Pancreas (tissue), 10 donors: ENCODE results near the gene PTPN14. TPM values are rescaled to one million over a fixed set of nuclear protein-coding genes. Genes with fewer than 3 reads are reported as not detected.

Experiments used
- ATAC-seq, 4 donors: fragments of 200-7000 bp; cut with Tn5 transposase; one replicate each; pipeline versions ENCODE4 v1.8.0 to v1.9.1; 2020; ENCODE audit warnings: mild to moderate bottlenecking in 4 of 4, moderate library complexity in 4 of 4
- DNase-seq, 6 donors: peaks; one replicate each; pipeline ENCODE4 v3.0.0-alpha.2; 2020
- FAIRE-seq: peaks from 2 replicates; lab custom pipeline; 2012; peaks lifted over from hg19 to GRCh38; lab: Jason Lieb, UNC
- H3K27ac ChIP-seq, 4 donors: fragments of 200-600 bp; sonication (generic); 1 replicate in 3 of 4; 2 replicates in 1 of 4; pipeline versions ENCODE4 v1.5.0 to v1.8.0; 2020
- H3K27me3 ChIP-seq, 4 donors: fragments of 200-600 bp; one replicate each; pipeline ENCODE4 v1.8.0; 2021
- H3K36me3 ChIP-seq, 3 donors: fragments of 200-600 bp; sonication (generic) in 1 of 3; one replicate each; pipeline versions ENCODE4 v1.5.0 to v1.8.0; 2020 to 2021
- H3K4me1 ChIP-seq, 3 donors: fragments of 200-600 bp; one replicate each; pipeline ENCODE4 v1.8.0; 2021
- H3K4me3 ChIP-seq, 4 donors: fragments of 200-600 bp; sonication (generic) in 2 of 4; one replicate each; pipeline versions ENCODE4 v1.5.0 to v1.8.0; 2020 to 2021
- H3K9me3 ChIP-seq, 4 donors: fragments of 200-600 bp; one replicate each; pipeline ENCODE4 v1.8.0; 2021
- WGBS, 2 donors: extraction: QIAGEN DNeasy Blood & Tissue Kit; methylation state at CpG; one replicate each; pipeline ENCODE4 v1.1.7; 2013; 5-methylcytosine and 5-hydroxymethylcytosine counted together
- intact Hi-C, 3 donors: fragments of 100-400 bp; cut with DNase I; formaldehyde crosslinking; loops; one replicate each; pipeline versions ENCODE4 v1.11.1 to v1.14.2; 2022
- polyA plus RNA-seq, 2 donors: library from polyadenylated mRNA; stranded (reverse); fragments of 200-250 nt; gene quantifications; one replicate each; pipeline ENCODE4 v1.2.3, GENCODE V29; 2013
- total RNA-seq, 6 donors: library from RNA; stranded (reverse); fragmentation: NEBNext Ultra II Directional in 4 of 6; extraction: Animal tissue kit (Norgen Biotek cat#: 25700) in 4 of 6; gene quantifications; one replicate each; pipeline versions ENCODE4 v1.2.1 to v1.2.4, GENCODE V29; 2021 to 2023
- TF ChIP-seq, protein P1 (sequence below), 4 donors: fragments of 200-600 bp; sonication (generic) in 3 of 4; IDR thresholded peaks; one replicate each; pipeline versions ENCODE4 v1.5.0 to v1.8.0; 2021; ENCODE audit warnings: antibody characterized with exemption in 4 of 4
- donor health status: healthy with polysubstance abuse.
- donor health status: DM: no; HTN: no; CAD: no; lungs with moderate emphysema.
- donor health status: DM: no; HTN: no; CAD: no.
- donor health status: control.
- donor health status: control.
- donor health status: Bipolar disorder and iron deficiency.
- donor health status: DM: yes; HTN: yes; CAD: no.
- donor health status: DM: no; HTN: no; CAD: no.
- donor health status: DM: no; HTN: no; CAD: no.
- donor health status: DM: yes; HTN: yes; CAD: no.

PTPN14 gene
- total and polyA plus RNA-seq, 8 donors: 1.9 to 17.5 (median 11.5) TPM

DNA sequence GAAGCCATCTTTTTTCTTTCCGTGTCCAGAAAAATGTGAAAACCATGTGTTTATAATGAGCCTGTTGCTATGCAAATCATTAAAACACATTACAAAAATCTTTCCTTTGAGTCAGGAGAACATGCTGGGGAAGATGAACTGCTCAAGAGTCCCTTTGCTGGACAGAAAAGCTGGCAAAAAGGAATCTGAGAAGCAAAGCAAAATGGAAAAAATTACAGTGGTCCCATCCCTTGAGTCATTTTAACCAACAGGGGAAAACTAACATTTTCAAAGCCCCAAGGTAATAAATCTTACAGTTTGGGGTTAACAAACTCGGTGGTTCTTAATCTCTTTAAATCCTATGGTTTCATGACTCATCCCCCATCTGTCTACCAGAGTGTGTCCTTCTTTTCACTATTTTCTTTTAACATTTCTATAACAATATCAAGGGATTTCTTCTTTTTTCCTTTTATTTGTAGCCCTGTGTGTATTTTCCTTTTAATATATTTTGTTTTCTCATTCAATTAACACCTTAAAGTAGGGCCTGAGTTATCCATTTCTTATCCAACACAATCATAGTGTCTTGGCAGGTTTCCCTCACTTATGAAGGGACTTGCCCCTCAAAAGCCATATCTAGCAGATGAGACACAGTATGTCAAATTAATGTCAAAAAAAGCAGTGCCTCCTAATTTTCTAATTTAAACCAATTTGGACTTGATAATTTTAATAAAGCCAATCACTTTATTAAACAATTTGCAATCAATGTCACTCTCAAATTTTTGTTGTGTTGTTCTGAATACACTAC lies 105.4 kb downstream of the PTPN14 start:
- WGBS, 2 donors: 72 to 78% methylated on average over 2 of the region's 2 CpGs
- DNase-seq: no peak

DNA sequence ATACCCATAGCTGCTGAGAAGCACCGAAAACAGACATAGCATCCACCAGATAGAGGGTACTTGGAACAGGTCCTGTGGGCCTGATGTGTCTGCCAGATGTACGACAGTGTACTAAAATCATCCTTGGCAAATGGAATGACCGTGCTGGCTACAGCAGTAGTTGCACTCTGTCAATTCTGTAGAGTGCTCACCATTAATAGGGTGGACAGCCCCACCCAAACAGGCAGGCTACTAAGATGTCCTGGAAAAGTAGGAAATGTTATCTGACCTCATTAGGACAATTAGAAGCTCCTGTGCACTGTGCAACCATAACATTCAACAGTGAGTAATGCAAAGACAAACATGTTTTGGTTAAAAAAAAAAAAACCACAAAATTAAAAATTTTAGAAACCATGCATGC lies 106.2 kb downstream of the PTPN14 start:
- FAIRE-seq: no peak
- Histone ChIP-seq H3K4me3 (no peak overlapping the region), H3K27me3 (no peaks in the 10 kb centered on the region), H3K36me3 (no peaks in the 10 kb centered on the region), H3K4me1 (peaks cover 8 to 24% (median 18%) of the 10 kb centered on the region in 3 donors), H3K9me3 (no peaks in the 10 kb centered on the region), H3K27ac (no peak overlapping the region)
- 88 to 96% methylated on average over 3 of the region's 3 CpGs for WGBS, 2 donors
- TF ChIP-seq, protein P1, sequence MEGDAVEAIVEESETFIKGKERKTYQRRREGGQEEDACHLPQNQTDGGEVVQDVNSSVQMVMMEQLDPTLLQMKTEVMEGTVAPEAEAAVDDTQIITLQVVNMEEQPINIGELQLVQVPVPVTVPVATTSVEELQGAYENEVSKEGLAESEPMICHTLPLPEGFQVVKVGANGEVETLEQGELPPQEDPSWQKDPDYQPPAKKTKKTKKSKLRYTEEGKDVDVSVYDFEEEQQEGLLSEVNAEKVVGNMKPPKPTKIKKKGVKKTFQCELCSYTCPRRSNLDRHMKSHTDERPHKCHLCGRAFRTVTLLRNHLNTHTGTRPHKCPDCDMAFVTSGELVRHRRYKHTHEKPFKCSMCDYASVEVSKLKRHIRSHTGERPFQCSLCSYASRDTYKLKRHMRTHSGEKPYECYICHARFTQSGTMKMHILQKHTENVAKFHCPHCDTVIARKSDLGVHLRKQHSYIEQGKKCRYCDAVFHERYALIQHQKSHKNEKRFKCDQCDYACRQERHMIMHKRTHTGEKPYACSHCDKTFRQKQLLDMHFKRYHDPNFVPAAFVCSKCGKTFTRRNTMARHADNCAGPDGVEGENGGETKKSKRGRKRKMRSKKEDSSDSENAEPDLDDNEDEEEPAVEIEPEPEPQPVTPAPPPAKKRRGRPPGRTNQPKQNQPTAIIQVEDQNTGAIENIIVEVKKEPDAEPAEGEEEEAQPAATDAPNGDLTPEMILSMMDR (IDR thresholded peaks at IDR 0.05): no peak
- DNase-seq: no peak
- intact Hi-C loops: no loop called here
- no peak for ATAC-seq

More for the DNA sequence above, 105.4 kb downstream of the PTPN14 start:
- peak in 2 of 4 donors; percentile 16 to 22 for ATAC-seq
- H3K4me1 ChIP-seq: peaks cover 3 to 20% (median 10%) of the 10 kb centered on the region in 3 donors
- no peaks in the 10 kb centered on the region for H3K27me3 ChIP-seq
- FAIRE-seq: peak; percentile 13
- peak overlapping the region in 3 of 4 donors; percentile 0 to 65 (median 61) for H3K27ac ChIP-seq
- intact Hi-C loops: no loop called here
- H3K9me3 ChIP-seq: no peaks in the 10 kb centered on the region
- TF ChIP-seq, protein P1 (IDR thresholded peaks at IDR 0.05): no peak
- H3K4me3 ChIP-seq: no peak overlapping the region
- H3K36me3 ChIP-seq: no peaks in the 10 kb centered on the region

DNA sequence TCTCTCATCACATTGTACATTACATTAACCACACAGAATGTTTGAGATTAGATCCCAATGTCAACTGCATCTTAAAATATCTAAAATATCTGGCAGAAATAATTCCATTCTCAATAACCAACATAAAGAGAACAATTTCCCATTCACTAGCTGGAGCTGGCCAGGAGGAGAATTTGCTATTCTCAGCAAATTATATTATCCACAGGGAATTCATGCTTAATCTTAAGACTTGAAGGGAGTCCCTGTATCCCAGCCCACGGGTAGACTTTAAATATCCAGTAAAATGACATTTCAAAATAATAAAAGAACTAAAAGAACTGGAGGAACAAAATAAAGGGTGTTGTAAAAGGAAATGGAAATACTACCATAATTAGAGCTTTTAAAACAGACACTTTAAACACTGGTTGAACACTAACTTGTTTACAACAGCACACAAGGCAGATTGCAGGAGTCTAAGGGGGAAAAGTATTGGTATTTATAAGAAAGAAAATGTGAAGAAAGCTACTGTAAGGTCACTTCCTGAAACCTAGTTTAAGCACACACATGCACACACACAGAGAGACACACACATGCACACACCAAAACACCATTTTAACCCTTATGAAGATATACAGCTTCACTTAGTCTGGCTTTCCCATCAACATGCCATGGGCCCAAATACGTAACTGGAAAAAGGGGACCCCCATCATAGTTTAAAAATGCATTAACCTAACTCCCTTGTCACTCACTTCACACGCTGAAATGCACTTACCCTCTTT lies 107.0 kb downstream of the PTPN14 start:
- TF ChIP-seq, protein P1 (IDR thresholded peaks at IDR 0.05): no peak
- FAIRE-seq (no peak), DNase-seq (no peak), ATAC-seq (no peak)
- Histone ChIP-seq H3K36me3 (no peaks in the 10 kb centered on the region), H3K4me1 (peaks cover 13 to 27% (median 22%) of the 10 kb centered on the region in 3 donors), H3K9me3 (no peaks in the 10 kb centered on the region), H3K27me3 (no peaks in the 10 kb centered on the region), H3K27ac (no peak overlapping the region), H3K4me3 (no peak overlapping the region)
- 52 to 71% methylated on average over 3 of the region's 3 CpGs for WGBS, 2 donors
- intact Hi-C loops: no loop called here

DNA sequence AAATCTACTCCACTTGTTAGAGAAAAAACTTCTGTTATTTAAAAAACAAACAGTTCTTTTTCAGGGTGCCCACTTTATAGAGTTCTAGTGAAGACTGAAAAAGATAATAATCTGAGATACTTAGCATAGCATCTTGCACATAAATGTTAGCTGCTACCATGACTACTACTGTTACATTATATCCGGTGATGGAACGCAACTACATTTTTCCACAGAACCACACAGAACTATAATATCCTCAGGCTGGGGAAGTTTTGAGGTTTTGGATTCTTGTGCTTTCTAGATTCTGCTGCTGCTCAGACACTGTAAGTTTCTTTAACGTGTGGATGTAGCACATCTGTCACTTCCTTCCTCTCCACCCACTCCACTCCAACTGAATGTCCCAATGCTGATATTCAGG lies 110.3 kb downstream of the PTPN14 start:
- no peak for DNase-seq
- peak overlapping the region in 2 of 4 donors; percentile 80 to 95 for H3K27ac ChIP-seq

More for the DNA sequence above, 110.3 kb downstream of the PTPN14 start:
- no peak for FAIRE-seq
- Histone ChIP-seq H3K4me1 (peaks cover 21 to 39% (median 24%) of the 10 kb centered on the region in 3 donors), H3K27me3 (no peaks in the 10 kb centered on the region), H3K36me3 (no peaks in the 10 kb centered on the region), H3K9me3 (no peaks in the 10 kb centered on the region), H3K4me3 (no peak overlapping the region)
- TF ChIP-seq, protein P1 (IDR thresholded peaks at IDR 0.05): no peak
- ATAC-seq: no peak
- 88 to 91% methylated on average over 3 of the region's 3 CpGs for WGBS, 2 donors
- intact Hi-C loops: no loop called here
